ENCODE results near the gene OR1F1.

The OR1F1 gene

DNA sequence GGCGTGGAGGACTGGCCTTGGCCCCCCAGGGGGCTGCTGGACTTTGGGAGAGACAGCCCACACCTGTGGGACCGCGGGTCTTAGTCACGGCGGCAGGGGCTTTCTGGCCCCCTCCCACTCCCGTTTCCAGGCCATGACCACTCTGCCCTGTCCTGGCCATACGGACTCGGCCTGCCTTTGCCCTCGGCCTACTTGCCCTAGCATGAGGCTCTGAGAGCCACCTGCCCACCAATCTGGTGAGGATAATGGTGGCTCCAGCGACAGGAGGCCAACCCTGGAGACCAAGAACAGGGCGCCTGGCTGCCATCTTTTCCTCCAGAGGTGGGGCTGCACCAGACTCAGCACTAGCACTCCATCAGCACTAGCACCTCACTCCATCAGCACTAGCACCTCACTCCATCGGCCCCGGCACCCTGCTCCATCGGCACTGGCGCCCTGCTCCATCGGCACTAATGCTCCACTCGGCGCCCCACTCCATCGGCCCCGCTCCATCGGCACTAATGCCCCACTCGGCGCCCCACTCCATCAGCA, 46.2 kb upstream of the OR1F1 start:
- Histone ChIP-seq H3K23ac (ENCODE audit: low read length) (no peak overlapping the region), H3K18ac (ENCODE audit: low read length) (no peak overlapping the region), H3K27ac (ENCODE audit: low read depth, low read length) (no peak overlapping the region), H3K27me3 (ENCODE audit: insufficient read depth, low read length, poor library complexity) (no peaks in the 10 kb centered on the region), H4K8ac (ENCODE audit: low read depth, low read length) (no peak overlapping the region), H3K56ac (ENCODE audit: low read length) (no peak overlapping the region), H2BK5ac (ENCODE audit: low read length) (no peak overlapping the region), H3K79me2 (ENCODE audit: control insufficient read depth, insufficient read depth, low read length) (no peaks in the 10 kb centered on the region), H3K4me1 (ENCODE audit: control insufficient read depth, low read depth, low read length) (no peaks in the 10 kb centered on the region), H4K5ac (ENCODE audit: low read length) (no peak overlapping the region), H3K4me3 (ENCODE audit: low read length) (no peak overlapping the region), H3K9ac (ENCODE audit: low read length) (no peak overlapping the region), H2BK15ac (replicated peaks; ENCODE audit: low read depth) (no peak overlapping the region), H3K4ac (ENCODE audit: low read depth, low read length) (no peak overlapping the region), H3K36me3 (ENCODE audit: control insufficient read depth, insufficient read depth, low read length) (no peaks in the 10 kb centered on the region), H2BK120ac (ENCODE audit: low read depth, low read length) (no peak overlapping the region), H3K79me1 (ENCODE audit: low read length) (no peaks in the 10 kb centered on the region), H3K4me2 (ENCODE audit: low read length) (no peak overlapping the region), H2AK5ac (ENCODE audit: low read length) (no peak overlapping the region)
- DNase-seq, result no peak
- WGBS (ENCODE audit: extremely low coverage, insufficient coverage, low lambda C conversion rate), result no CpG with 5 or more reads among the region's 23 CpGs

DNA sequence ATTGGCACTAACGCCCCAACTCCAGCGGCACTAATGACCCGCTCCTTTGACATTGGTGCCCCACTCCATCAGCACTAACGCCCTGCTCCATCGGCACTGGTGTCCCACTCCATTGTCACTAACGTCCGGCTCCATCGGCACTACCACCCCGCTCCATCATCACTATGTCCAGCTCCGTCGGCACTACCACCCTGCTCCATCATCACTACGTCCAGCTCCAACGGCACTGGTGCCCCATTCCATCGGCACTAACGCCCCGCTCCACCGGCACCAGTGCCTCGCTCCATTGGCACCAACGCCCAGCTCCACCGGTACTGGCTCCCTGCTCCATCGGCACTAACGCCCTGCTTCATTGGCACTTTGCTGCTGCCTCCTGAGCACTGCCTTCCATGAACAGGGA, 45.7 kb upstream of the OR1F1 start:
- Histone ChIP-seq H3K18ac (ENCODE audit: low read length) (no peak overlapping the region), H3K9ac (ENCODE audit: low read length) (no peak overlapping the region), H3K79me2 (ENCODE audit: control insufficient read depth, insufficient read depth, low read length) (no peaks in the 10 kb centered on the region), H2BK120ac (ENCODE audit: low read depth, low read length) (no peak overlapping the region), H2AK5ac (ENCODE audit: low read length) (no peak overlapping the region), H3K4ac (ENCODE audit: low read depth, low read length) (no peak overlapping the region), H2BK5ac (ENCODE audit: low read length) (no peak overlapping the region), H2BK15ac (replicated peaks; ENCODE audit: low read depth) (no peak overlapping the region), H3K4me2 (ENCODE audit: low read length) (no peak overlapping the region), H3K36me3 (ENCODE audit: control insufficient read depth, insufficient read depth, low read length) (no peaks in the 10 kb centered on the region), H3K79me1 (ENCODE audit: low read length) (no peaks in the 10 kb centered on the region), H4K5ac (ENCODE audit: low read length) (no peak overlapping the region), H3K4me3 (ENCODE audit: low read length) (no peak overlapping the region), H3K4me1 (ENCODE audit: control insufficient read depth, low read depth, low read length) (no peaks in the 10 kb centered on the region), H3K27ac (ENCODE audit: low read depth, low read length) (no peak overlapping the region), H3K27me3 (ENCODE audit: insufficient read depth, low read length, poor library complexity) (no peaks in the 10 kb centered on the region), H4K8ac (ENCODE audit: low read depth, low read length) (no peak overlapping the region), H3K56ac (ENCODE audit: low read length) (no peak overlapping the region), H3K23ac (ENCODE audit: low read length) (no peak overlapping the region)
- no peak for DNase-seq
- WGBS (ENCODE audit: extremely low coverage, insufficient coverage, low lambda C conversion rate), result no CpG with 5 or more reads among the region's 22 CpGs

- DNase-seq, result no peak
- Histone ChIP-seq H3K79me2 (ENCODE audit: control insufficient read depth, insufficient read depth, low read length) (no peaks in the 10 kb centered on the region), H3K4me3 (ENCODE audit: low read length) (no peak overlapping the region), H3K36me3 (ENCODE audit: control insufficient read depth, insufficient read depth, low read length) (no peaks in the 10 kb centered on the region), H3K4me1 (ENCODE audit: control insufficient read depth, low read depth, low read length) (no peaks in the 10 kb centered on the region), H3K27me3 (ENCODE audit: insufficient read depth, low read length, poor library complexity) (no peaks in the 10 kb centered on the region), H4K5ac (ENCODE audit: low read length) (no peak overlapping the region), H2BK15ac (replicated peaks; ENCODE audit: low read depth) (no peak overlapping the region), H3K27ac (ENCODE audit: low read depth, low read length) (no peak overlapping the region), H3K4me2 (ENCODE audit: low read length) (no peak overlapping the region), H2BK120ac (ENCODE audit: low read depth, low read length) (no peak overlapping the region), H3K56ac (ENCODE audit: low read length) (no peak overlapping the region), H3K18ac (ENCODE audit: low read length) (no peak overlapping the region), H2BK5ac (ENCODE audit: low read length) (no peak overlapping the region), H3K79me1 (ENCODE audit: low read length) (no peaks in the 10 kb centered on the region), H2AK5ac (ENCODE audit: low read length) (no peak overlapping the region), H3K23ac (ENCODE audit: low read length) (no peak overlapping the region), H3K9ac (ENCODE audit: low read length) (no peak overlapping the region), H3K4ac (ENCODE audit: low read depth, low read length) (no peak overlapping the region), H4K8ac (ENCODE audit: low read depth, low read length) (no peak overlapping the region)
- no CpG with 5 or more reads among the region's 13 CpGs for WGBS (ENCODE audit: extremely low coverage, insufficient coverage, low lambda C conversion rate)
These were observed 45.2 kb upstream of the OR1F1 start for GRCh38 chr16:3142770-3143169.

DNA sequence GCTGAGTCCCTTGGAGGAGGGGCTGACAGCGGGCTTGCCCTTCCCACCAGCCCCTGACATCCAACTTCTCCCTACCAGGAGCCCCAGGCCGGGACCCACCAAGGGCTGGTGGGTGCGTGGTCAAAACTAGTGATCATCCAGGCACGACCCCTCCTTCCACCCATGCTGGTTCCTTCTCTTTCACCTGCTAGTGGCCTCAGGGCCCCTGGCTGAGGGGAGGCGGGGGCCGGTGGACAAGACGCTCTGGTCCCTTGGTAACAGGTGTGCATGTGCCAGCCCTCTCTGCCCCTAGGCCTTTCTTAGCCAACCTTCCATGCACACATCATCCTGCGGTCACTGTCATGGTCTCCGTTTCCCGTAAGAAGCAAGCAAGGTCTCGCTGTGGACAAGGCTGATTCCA, 44.8 kb upstream of the OR1F1 start:
- H3K36me3 ChIP-seq (ENCODE audit: control insufficient read depth, insufficient read depth, low read length), result no peaks in the 10 kb centered on the region
- H2AK5ac ChIP-seq (ENCODE audit: low read length), result no peak overlapping the region
- no peaks in the 10 kb centered on the region for H3K79me1 ChIP-seq (ENCODE audit: low read length)
- H3K56ac ChIP-seq (ENCODE audit: low read length), result no peak overlapping the region
- no CpG with 5 or more reads among the region's 11 CpGs for WGBS (ENCODE audit: extremely low coverage, insufficient coverage, low lambda C conversion rate)
- no peaks in the 10 kb centered on the region for H3K79me2 ChIP-seq (ENCODE audit: control insufficient read depth, insufficient read depth, low read length)
- H4K8ac ChIP-seq (ENCODE audit: low read depth, low read length), result no peak overlapping the region
- no peaks in the 10 kb centered on the region for H3K4me1 ChIP-seq (ENCODE audit: control insufficient read depth, low read depth, low read length)
- no peak overlapping the region for H2BK15ac ChIP-seq (replicated peaks; ENCODE audit: low read depth)
- no peak overlapping the region for H3K4me2 ChIP-seq (ENCODE audit: low read length)
- H3K18ac ChIP-seq (ENCODE audit: low read length), result no peak overlapping the region
- H3K23ac ChIP-seq (ENCODE audit: low read length), result no peak overlapping the region
- no peak overlapping the region for H3K4ac ChIP-seq (ENCODE audit: low read depth, low read length)
- H3K9ac ChIP-seq (ENCODE audit: low read length), result no peak overlapping the region
- H4K5ac ChIP-seq (ENCODE audit: low read length), result no peak overlapping the region
- H3K27me3 ChIP-seq (ENCODE audit: insufficient read depth, low read length, poor library complexity), result no peaks in the 10 kb centered on the region
- DNase-seq, result no peak
- no peak overlapping the region for H2BK120ac ChIP-seq (ENCODE audit: low read depth, low read length)
- H3K4me3 ChIP-seq (ENCODE audit: low read length), result no peak overlapping the region
- no peak overlapping the region for H3K27ac ChIP-seq (ENCODE audit: low read depth, low read length)
- no peak overlapping the region for H2BK5ac ChIP-seq (ENCODE audit: low read length)

DNA sequence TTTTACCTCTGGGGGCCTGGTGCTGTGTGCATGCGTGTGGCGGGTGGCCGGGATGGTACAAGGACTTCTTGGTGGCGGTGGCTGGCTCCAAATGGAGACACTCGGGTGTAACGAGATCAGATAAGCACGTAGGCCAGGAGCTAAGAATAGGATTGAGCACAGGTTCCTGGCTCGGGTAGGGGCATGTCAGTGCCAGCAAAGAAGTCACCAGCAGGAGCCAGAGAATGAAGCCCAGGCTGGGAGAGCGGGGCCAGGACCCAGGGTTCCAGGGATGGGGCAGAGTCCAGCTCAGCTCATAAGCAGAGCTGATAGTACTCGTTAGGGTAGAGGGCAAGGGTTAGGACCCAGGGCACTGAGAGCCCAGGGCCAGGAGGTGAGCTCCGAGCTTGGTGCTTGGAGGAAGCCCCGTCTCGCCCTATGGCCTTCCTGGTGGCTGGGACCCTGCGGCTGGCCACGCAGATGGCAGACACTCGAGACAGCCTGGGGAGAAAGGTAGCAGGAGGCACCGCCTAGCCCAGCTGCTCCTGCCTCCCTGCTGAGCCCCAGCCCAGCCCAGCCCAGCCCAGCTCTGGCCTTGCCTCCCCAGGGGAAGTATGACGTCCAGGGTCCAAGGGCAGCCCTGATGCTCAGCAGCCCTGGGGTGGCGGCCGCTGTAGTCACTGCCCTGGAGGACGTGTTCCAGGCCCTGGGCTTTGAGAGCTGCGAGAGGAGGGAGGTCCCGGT, 44.2 kb upstream of the OR1F1 start:
- Histone ChIP-seq H3K79me2 (ENCODE audit: control insufficient read depth, insufficient read depth, low read length) (no peaks in the 10 kb centered on the region), H2BK120ac (ENCODE audit: low read depth, low read length) (no peak overlapping the region)
- WGBS (ENCODE audit: extremely low coverage, insufficient coverage, low lambda C conversion rate), result no CpG with 5 or more reads among the region's 23 CpGs

More for the DNA sequence above, 44.2 kb upstream of the OR1F1 start:
- H3K9ac ChIP-seq (ENCODE audit: low read length), result no peak overlapping the region
- no peak overlapping the region for H2BK15ac ChIP-seq (replicated peaks; ENCODE audit: low read depth)
- H3K4ac ChIP-seq (ENCODE audit: low read depth, low read length), result no peak overlapping the region
- H3K4me2 ChIP-seq (ENCODE audit: low read length), result no peak overlapping the region
- no peaks in the 10 kb centered on the region for H3K4me1 ChIP-seq (ENCODE audit: control insufficient read depth, low read depth, low read length)
- no peak overlapping the region for H2AK5ac ChIP-seq (ENCODE audit: low read length)
- H2BK5ac ChIP-seq (ENCODE audit: low read length), result no peak overlapping the region
- no peaks in the 10 kb centered on the region for H3K27me3 ChIP-seq (ENCODE audit: insufficient read depth, low read length, poor library complexity)
- no peak overlapping the region for H3K56ac ChIP-seq (ENCODE audit: low read length)
- no peak overlapping the region for H3K23ac ChIP-seq (ENCODE audit: low read length)
- no peak overlapping the region for H3K4me3 ChIP-seq (ENCODE audit: low read length)
- no peak overlapping the region for H3K27ac ChIP-seq (ENCODE audit: low read depth, low read length)
- H4K8ac ChIP-seq (ENCODE audit: low read depth, low read length), result no peak overlapping the region
- no peaks in the 10 kb centered on the region for H3K79me1 ChIP-seq (ENCODE audit: low read length)
- no peaks in the 10 kb centered on the region for H3K36me3 ChIP-seq (ENCODE audit: control insufficient read depth, insufficient read depth, low read length)
- H3K18ac ChIP-seq (ENCODE audit: low read length), result no peak overlapping the region
- no peak for DNase-seq
- H4K5ac ChIP-seq (ENCODE audit: low read length), result no peak overlapping the region
